ENCODE measurements around the gene WDR82. TPM values are rescaled to one million over a fixed set of nuclear protein-coding genes. Genes with fewer than 3 reads are reported as not detected.

Gene WDR82
- total RNA-seq, 6 donors from 2014 or later, result 23.0 to 63.6 (median 46.8) TPM

DNA sequence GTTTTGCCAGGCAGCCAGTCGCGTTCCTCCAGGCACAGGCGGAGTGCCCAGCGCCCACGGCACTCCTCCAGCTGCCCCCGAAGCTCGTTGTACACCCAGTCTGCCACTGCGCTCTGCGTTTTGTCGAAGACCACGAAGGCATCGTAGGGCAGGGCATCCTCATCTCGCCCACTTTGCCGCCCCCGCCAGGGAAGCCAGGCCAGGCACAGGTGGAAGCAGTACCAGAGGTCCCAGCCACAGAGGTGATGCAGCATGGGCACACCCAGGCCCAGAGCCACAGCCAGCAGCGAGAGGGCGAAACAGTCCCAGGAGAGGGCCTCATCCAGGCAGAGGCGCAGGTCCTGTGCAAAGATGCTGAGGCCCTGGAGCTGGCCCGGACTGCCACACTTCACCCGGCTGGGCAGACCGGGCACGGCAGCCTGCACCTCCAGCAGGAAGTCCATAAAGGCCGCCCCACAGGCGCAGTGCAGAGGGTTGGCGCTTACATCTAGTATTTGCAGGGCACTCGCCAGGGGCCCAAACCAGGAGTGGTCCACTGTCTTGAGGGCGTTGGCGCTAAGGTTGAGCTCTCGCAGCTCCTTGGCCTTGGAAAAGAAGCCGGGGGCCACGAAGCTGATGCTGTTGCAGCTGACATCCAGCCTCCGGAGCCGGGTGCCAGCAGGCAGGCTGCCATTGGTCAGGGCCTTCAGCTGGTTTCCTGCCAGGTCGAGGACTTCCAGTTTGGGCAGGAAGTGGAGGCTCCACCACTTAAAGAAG lies 56.7 kb downstream of the WDR82 start:
- Histone ChIP-seq H3K4me3 (no peak overlapping the region), H3K9me3 (no peaks in the 10 kb centered on the region), H3K27me3 (no peaks in the 10 kb centered on the region), H3K36me3 (no peaks in the 10 kb centered on the region), H3K27ac (no peak overlapping the region), H3K4me1 (peaks cover 36 to 41% (median 40%) of the 10 kb centered on the region in 4 donors)
- ATAC-seq (ENCODE audit: low FRiP score in 2 of 2), result no peak
- DNase-seq, result peak in 1 of 2 donors; percentile 21
- 49 to 91% methylated on average over 5 to 19 of the region's 34 CpGs for WGBS, 2 donors
- TF ChIP-seq POLR2A (IDR thresholded peaks at IDR 0.05), result no peak
- TF ChIP-seq, protein P1, sequence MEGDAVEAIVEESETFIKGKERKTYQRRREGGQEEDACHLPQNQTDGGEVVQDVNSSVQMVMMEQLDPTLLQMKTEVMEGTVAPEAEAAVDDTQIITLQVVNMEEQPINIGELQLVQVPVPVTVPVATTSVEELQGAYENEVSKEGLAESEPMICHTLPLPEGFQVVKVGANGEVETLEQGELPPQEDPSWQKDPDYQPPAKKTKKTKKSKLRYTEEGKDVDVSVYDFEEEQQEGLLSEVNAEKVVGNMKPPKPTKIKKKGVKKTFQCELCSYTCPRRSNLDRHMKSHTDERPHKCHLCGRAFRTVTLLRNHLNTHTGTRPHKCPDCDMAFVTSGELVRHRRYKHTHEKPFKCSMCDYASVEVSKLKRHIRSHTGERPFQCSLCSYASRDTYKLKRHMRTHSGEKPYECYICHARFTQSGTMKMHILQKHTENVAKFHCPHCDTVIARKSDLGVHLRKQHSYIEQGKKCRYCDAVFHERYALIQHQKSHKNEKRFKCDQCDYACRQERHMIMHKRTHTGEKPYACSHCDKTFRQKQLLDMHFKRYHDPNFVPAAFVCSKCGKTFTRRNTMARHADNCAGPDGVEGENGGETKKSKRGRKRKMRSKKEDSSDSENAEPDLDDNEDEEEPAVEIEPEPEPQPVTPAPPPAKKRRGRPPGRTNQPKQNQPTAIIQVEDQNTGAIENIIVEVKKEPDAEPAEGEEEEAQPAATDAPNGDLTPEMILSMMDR (IDR thresholded peaks at IDR 0.05), result no peak
- TF ChIP-seq POLR2AphosphoS5 (IDR thresholded peaks at IDR 0.05), result no peak
- no peak for TF ChIP-seq EP300 (IDR thresholded peaks at IDR 0.05)

DNA sequence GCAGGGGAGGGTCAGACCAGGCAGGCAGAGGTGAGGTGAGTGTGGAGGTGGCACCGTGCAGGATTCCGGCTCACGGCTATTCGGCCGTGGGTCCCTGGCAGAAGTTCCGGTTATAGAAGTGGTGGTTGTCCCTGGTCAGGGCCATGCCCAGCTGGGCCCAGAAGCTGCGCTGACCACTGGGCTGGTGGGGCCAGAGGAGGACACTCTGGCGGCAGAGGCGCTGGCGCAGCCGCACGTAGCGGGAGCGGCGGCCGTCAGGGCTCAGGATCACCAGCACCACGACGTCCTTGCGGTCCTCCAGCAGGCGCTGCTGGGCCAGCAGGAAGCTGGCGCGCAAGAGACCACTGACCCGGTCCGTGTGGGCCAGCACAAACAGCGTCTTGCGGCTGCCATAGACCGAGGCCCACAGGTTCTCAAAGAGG lies 57.3 kb downstream of the WDR82 start:
- ATAC-seq (ENCODE audit: low FRiP score in 2 of 2) (no peak), DNase-seq (no peak)
- Histone ChIP-seq H3K27ac (no peak overlapping the region), H3K27me3 (no peaks in the 10 kb centered on the region), H3K4me3 (no peak overlapping the region), H3K36me3 (no peaks in the 10 kb centered on the region), H3K4me1 (peaks cover 42 to 47% (median 46%) of the 10 kb centered on the region in 4 donors), H3K9me3 (no peaks in the 10 kb centered on the region)
- WGBS, 2 donors, result 79 to 94% methylated on average over 6 to 22 of the region's 27 CpGs
- no peak for TF ChIP-seq EP300 (IDR thresholded peaks at IDR 0.05)
- TF ChIP-seq POLR2A (IDR thresholded peaks at IDR 0.05), result no peak
- TF ChIP-seq, protein P1 (IDR thresholded peaks at IDR 0.05), result no peak
- no peak for TF ChIP-seq POLR2AphosphoS5 (IDR thresholded peaks at IDR 0.05)

DNA sequence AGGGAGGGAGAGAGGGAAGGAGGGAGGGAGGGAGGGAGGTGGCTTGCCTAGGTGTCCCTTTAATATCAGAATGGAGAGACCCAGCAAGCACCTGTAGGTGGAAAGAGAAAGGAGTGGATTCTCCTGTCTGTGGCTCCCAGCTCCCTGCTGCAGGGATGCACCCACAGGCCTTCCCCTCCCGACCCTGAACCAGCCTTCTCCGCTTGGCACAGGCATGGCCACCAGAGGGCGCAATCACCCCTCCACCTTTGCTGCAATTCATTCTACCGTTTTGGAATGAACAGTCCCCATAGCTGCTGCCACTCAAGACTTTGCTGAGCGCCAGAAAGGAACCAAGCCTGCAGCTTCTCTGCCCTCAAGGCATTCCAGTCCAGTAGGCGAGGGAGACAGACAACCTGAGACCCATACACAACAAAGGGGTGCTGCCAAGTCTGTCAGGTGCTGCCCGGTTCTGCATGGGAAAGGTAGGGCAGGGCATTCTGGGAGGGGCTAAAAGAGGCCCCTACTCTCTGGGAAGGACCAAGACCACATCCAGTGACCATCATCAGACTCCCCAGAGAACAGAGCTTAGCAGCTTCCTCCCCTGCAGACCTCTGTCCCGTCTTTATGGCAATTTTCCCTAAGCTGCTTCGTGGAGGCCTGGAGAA lies 57.9 kb downstream of the WDR82 start:
- Histone ChIP-seq H3K4me1 (peaks cover 43 to 52% (median 50%) of the 10 kb centered on the region in 4 donors), H3K27me3 (no peaks in the 10 kb centered on the region), H3K4me3 (no peak overlapping the region), H3K27ac (no peak overlapping the region), H3K36me3 (peaks cover 0 to 6% (median 2%) of the 10 kb centered on the region in 4 donors), H3K9me3 (no peaks in the 10 kb centered on the region)
- 33 to 78% methylated on average over 4 to 9 of the region's 9 CpGs for WGBS, 2 donors
- DNase-seq (peak in 1 of 2 donors; percentile 86), ATAC-seq (ENCODE audit: low FRiP score in 2 of 2) (peak; percentile 84 to 88)
- TF ChIP-seq, protein P1 (IDR thresholded peaks at IDR 0.05), result peak; percentile 84 to 95 (median 88)
- no peak for TF ChIP-seq POLR2A (IDR thresholded peaks at IDR 0.05)

DNA sequence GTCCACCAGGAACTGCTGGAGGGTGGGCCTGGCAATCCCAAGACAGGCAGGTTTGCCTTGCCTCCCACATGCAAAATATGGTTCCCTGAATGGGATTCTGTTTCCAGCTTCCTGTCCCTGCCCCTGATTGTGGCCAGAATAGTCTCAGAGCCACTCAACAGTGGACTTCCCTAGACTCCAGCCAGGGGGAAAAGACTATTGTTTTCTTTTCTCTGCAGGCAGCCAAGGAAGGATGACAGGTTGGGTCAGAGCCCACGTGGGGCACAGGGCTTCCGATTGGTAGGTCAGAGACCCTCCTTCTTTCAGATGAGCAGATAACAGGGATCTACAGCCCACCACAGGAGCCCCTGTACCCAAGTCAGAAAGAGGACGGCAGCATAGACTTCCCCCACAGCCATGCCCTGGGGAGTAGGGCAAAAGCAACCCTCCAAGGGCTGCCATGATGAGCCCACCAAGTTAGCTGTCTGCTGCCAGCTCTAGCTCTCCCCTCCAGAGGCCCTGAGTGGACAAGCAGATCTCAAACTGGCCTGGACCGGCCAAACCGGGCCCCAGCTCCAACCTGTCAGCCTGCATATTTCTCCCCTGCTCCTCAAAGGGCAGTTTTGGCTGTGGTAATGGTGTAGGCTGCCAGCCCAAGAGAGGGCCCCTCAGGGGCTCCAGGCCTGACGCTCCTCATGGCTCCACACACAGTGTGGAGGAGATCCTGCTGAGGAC lies 59.4 kb downstream of the WDR82 start:
- peak overlapping the region; percentile 75 to 90 (median 79) for H3K27ac ChIP-seq
- TF ChIP-seq POLR2A (IDR thresholded peaks at IDR 0.05) (no peak), POLR2AphosphoS5 (IDR thresholded peaks at IDR 0.05) (peak in 1 of 2 donors; percentile 27), EP300 (IDR thresholded peaks at IDR 0.05) (no peak)
- TF ChIP-seq, protein P1 (IDR thresholded peaks at IDR 0.05), result peak in 1 of 6 experiments; percentile 25
- no peaks in the 10 kb centered on the region for H3K27me3 ChIP-seq
- H3K9me3 ChIP-seq, result no peaks in the 10 kb centered on the region
- ATAC-seq (ENCODE audit: low FRiP score in 2 of 2) (peak in 1 of 2 donors; percentile 42), DNase-seq (peak; percentile 41 to 73)
- 43 to 70% methylated on average over 4 to 6 of the region's 6 CpGs for WGBS, 2 donors
- H3K4me1 ChIP-seq, result peaks cover 43 to 52% (median 50%) of the 10 kb centered on the region in 4 donors
- H3K4me3 ChIP-seq, result no peak overlapping the region
- H3K36me3 ChIP-seq, result peaks cover 8 to 20% (median 15%) of the 10 kb centered on the region in 4 donors

Data from upper lobe of left lung (tissue), 6 donors.